ENCODE data around the gene TMEM235. TPM values are rescaled to one million over a fixed set of nuclear protein-coding genes. Genes with fewer than 3 reads are reported as not detected.

Gene TMEM235
- total and polyA plus RNA-seq, 3 donors from 2014 or later = not detected

DNA sequence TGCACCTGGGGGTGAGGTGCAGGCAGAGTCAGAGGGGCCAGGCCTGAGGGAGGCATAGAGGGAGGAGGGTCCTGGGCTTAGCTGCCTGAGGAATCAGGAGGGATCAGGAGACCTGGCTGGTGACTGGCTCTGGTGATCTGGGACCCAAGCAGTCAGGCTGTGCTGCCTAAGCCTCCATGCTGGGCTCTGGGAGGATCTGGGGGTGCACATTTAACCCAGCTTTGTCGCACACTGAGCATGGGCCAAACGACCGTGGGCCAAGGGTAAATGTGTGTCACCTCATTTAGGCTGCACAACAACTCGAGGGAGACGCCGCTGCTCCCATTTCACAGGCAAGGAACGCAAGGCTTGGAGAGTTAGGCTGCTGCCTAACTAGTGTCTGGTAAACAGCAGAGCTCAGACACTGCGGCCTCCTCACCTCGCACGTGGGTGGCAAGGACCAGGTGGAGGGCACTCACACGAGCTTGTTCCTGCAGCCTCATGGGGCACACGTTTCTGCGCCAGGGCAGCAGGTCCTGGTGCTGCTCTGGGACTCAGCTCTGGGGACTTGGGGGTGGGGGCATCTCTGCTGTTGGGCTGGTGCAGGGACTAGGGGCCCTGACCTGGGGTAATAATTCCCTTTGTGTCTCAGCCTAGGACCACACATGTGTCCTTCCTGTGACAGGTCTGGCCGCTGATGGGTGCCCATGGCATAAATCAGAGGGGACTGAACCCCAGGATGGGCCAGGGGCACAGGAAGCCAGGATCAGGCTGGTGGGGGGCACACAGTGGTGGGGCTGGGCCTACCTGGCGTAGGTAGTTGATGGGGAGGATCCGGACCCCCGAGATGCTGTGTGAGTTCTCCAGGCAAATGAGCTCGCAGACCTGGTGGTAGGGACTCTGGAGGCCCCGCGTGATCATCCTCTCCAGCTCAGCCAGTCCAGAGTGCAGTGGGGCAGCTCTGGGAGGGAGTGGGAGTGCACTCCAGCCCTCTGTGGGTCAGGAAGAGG is 18.7 kb downstream of the TMEM235 start:
- TF ChIP-seq POLR2A (IDR thresholded peaks at IDR 0.05) = no peak
- TF ChIP-seq, protein P1, sequence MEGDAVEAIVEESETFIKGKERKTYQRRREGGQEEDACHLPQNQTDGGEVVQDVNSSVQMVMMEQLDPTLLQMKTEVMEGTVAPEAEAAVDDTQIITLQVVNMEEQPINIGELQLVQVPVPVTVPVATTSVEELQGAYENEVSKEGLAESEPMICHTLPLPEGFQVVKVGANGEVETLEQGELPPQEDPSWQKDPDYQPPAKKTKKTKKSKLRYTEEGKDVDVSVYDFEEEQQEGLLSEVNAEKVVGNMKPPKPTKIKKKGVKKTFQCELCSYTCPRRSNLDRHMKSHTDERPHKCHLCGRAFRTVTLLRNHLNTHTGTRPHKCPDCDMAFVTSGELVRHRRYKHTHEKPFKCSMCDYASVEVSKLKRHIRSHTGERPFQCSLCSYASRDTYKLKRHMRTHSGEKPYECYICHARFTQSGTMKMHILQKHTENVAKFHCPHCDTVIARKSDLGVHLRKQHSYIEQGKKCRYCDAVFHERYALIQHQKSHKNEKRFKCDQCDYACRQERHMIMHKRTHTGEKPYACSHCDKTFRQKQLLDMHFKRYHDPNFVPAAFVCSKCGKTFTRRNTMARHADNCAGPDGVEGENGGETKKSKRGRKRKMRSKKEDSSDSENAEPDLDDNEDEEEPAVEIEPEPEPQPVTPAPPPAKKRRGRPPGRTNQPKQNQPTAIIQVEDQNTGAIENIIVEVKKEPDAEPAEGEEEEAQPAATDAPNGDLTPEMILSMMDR (IDR thresholded peaks at IDR 0.05) = no peak
- H3K27me3 ChIP-seq = no peaks in the 10 kb centered on the region
- DNase-seq = no peak
- H3K9me3 ChIP-seq = no peaks in the 10 kb centered on the region
- intact Hi-C loops (cut with DNase I; ENCODE audit: low total_unique reads) = loop anchor here (10.0 kb wide), 1 partner anchor 135 kb away; no protein-coding TSS in a partner anchor
- H3K4me3 ChIP-seq = no peak overlapping the region
- no peak overlapping the region for H3K27ac ChIP-seq
- peaks cover 6% of the 10 kb centered on the region for H3K4me1 ChIP-seq
- 69 to 75% methylated on average over 7 to 19 of the region's 20 CpGs for WGBS, 2 donors
- no peaks in the 10 kb centered on the region for H3K36me3 ChIP-seq (ENCODE audit: low read depth, missing control alignments)

DNA sequence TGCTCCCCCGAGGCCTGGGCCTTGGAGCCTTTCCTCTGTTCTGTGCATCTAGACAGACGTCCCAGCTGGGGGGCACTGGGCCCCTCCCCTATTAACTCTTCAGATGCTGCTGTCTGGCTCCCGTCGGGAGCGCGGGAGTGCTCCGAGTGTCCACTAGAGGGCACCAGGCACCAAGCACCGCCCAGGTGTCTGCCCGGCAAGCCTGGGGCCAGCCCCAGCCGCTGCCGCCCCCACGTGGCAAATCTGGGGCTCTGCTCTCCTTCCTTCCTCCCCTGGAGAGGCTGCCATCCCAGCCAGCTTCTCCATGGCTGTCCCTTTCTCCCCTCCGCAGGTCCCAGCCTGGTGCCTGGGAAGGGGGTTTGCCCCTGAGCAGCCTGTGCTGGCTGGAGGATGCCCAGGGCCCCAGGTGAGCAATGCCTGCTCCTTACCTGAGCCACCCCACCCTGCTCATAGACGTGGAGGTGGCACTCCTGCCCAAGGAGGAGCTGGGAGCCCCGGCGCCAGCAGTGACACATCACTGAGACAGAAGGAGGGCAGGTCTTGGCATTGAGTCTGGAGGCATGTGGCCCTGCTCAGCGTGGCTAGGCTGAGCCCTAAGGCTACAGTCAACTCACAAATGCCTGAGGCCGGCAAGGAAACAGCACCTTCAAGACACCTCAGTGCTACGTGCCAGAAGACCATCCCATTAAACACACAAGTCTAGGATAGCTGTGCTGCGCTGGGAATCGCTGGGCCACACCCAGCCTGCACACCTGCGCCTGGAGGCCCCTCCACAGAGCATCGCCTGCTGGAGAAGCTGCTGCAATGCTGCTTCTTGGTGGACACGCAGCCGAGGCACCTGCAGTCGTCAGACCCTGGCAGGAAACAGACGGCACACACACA is 19.7 kb downstream of the TMEM235 start:
- peak; percentile 85 for DNase-seq
- TF ChIP-seq POLR2A (IDR thresholded peaks at IDR 0.05) = no peak
- TF ChIP-seq, protein P1 (IDR thresholded peaks at IDR 0.05) = peak; percentile 95 to 98 (median 95)
- H3K27me3 ChIP-seq = no peaks in the 10 kb centered on the region

DNA sequence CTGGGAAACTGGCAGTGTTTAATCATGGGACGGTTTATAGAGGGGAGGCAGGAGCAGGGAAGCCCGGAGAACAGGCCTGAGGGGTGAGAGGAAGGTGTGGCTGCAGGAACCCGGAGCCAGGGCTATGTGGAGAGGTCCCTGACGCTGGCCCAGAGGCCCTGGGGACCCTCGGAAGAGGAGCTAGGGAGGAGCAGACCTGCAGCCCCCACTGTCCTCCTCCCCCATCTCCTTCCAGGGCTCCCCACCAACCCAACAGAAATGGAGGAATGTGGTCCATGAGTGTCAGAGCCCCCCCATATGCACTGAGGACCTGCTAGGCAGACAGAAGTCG is 20.3 kb downstream of the TMEM235 start:
- intact Hi-C loops (cut with DNase I; ENCODE audit: low total_unique reads) = loop anchor here (10.0 kb wide), 1 partner anchor 137 kb away; no protein-coding TSS in a partner anchor
- 67 to 79% methylated on average over 6 of the region's 6 CpGs for WGBS, 2 donors
- H3K9me3 ChIP-seq = no peaks in the 10 kb centered on the region

More for the DNA sequence above, 19.7 kb downstream of the TMEM235 start:
- intact Hi-C loops (cut with DNase I; ENCODE audit: low total_unique reads) = loop anchor here (10.0 kb wide), 1 partner anchor 136 kb away; no protein-coding TSS in a partner anchor
- H3K27ac ChIP-seq = no peak overlapping the region
- no peaks in the 10 kb centered on the region for H3K9me3 ChIP-seq
- 45 to 60% methylated on average over 1 to 27 of the region's 27 CpGs for WGBS, 2 donors
- no peaks in the 10 kb centered on the region for H3K36me3 ChIP-seq (ENCODE audit: low read depth, missing control alignments)
- H3K4me1 ChIP-seq = peaks cover 6% of the 10 kb centered on the region
- no peak overlapping the region for H3K4me3 ChIP-seq

GRCh38 chr17:78252111-78252634 is 20.7 kb downstream of the TMEM235 start:
- Histone ChIP-seq H3K27ac (no peak overlapping the region), H3K9me3 (no peaks in the 10 kb centered on the region), H3K4me3 (no peak overlapping the region), H3K36me3 (ENCODE audit: low read depth, missing control alignments) (no peaks in the 10 kb centered on the region), H3K4me1 (peaks cover 6% of the 10 kb centered on the region), H3K27me3 (no peaks in the 10 kb centered on the region)
- intact Hi-C loops (cut with DNase I; ENCODE audit: low total_unique reads) = loop anchor here (10.0 kb wide), 1 partner anchor 137 kb away; no protein-coding TSS in a partner anchor
- TF ChIP-seq, protein P1 (IDR thresholded peaks at IDR 0.05) = no peak
- TF ChIP-seq POLR2A (IDR thresholded peaks at IDR 0.05) = no peak
- no peak for DNase-seq
- 82 to 88% methylated on average over 9 to 10 of the region's 12 CpGs for WGBS, 2 donors

More for the DNA sequence above, 20.3 kb downstream of the TMEM235 start:
- no peak for TF ChIP-seq POLR2A (IDR thresholded peaks at IDR 0.05)
- TF ChIP-seq, protein P1 (IDR thresholded peaks at IDR 0.05) = no peak
- Histone ChIP-seq H3K36me3 (ENCODE audit: low read depth, missing control alignments) (no peaks in the 10 kb centered on the region), H3K27me3 (no peaks in the 10 kb centered on the region), H3K27ac (no peak overlapping the region), H3K4me1 (peaks cover 6% of the 10 kb centered on the region), H3K4me3 (no peak overlapping the region)
- DNase-seq = no peak
